ENCODE results near the gene LARGE2. TPM values are rescaled to one million over a fixed set of nuclear protein-coding genes. Genes with fewer than 3 reads are reported as not detected.

The LARGE2 gene
- total RNA-seq, 1 donor from 2014 or later: not detected

GRCh38 chr11:45926001-45926401 lies 3.5 kb downstream of the LARGE2 start:
- DNase-seq (no peak), ATAC-seq (no peak)
- intact Hi-C loops (cut with micrococcal nuclease): no loop called here

DNA sequence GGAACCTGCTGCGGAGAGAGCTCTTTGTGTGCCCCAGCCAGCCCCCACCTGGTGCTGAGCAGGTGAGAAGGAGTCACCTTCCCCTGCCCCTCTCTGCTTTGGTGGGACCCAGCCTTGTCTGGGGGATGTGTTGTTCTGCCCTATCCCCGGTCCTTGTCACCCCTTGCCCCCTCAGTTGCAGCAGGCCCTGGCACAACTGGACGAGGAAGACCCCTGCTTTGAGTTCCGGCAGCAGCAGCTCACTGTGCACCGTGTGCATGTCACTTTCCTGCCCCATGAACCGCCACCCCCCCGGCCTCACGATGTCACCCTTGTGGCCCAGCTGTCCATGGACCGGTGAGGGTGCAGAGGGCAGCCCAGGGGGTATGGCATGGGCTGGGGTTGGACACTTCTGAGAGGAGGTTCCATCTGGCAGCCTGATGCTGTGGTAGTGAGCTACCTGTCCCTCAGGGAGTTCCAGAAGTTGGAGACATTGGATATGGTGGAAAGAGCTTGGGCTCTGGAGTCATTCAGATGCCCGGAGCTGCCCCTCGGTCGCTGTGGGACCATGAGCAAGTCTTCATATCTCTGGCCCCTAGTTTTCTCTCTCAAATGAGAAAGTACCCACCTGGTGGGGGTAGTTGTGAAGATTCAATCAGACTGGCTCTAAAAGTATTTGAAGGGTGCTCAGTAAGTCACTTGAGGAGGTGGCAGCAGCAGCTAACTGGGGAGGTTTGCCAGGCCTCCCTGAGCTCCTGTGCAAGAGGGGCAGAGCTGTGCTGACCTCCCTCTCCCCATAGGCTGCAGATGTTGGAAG lies 4.3 kb downstream of the LARGE2 start:
- no peak for ATAC-seq
- intact Hi-C loops (cut with micrococcal nuclease): no loop called here
- no peak for DNase-seq

- intact Hi-C loops (cut with micrococcal nuclease): no loop called here
- ATAC-seq (no peak), DNase-seq (no peak)
Measured at GRCh38 chr11:45927332-45927683, 4.9 kb downstream of the LARGE2 start.

GRCh38 chr11:45927684-45928413 lies 5.4 kb downstream of the LARGE2 start:
- DNase-seq (no peak), ATAC-seq (no peak)
- intact Hi-C loops (cut with micrococcal nuclease): no loop called here

DNA sequence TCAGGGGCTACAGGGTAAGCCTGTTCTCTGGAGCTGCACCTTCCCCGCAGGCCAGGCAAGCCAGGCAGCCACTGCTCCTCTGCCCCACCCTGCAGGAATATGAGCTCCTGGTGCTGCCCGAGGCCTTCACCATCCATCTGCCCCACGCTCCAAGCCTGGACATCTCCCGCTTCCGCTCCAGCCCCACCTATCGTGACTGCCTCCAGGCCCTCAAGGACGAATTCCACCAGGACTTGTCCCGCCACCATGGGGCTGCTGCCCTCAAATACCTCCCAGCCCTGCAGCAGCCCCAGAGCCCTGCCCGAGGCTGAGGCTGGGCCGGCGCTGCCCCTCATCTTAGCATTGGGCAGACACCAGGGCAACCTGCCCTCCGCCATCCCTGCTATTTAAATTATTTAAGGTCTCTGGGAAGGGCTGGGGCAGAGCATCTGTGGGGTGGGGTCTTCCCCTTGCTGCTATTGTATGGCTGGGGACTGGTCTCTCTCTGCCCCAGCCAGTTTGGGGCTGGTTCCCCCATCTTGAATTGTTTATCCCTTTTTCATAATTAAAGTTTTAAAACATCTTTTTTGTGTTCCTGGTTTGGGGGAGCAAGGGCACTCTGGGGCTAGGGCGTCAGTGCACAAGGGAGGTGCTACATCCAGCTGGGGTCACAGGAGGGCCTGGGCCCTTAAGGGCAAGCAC lies 6.2 kb downstream of the LARGE2 start:
- intact Hi-C loops (cut with micrococcal nuclease): no loop called here
- DNase-seq (no peak), ATAC-seq (no peak)

DNA sequence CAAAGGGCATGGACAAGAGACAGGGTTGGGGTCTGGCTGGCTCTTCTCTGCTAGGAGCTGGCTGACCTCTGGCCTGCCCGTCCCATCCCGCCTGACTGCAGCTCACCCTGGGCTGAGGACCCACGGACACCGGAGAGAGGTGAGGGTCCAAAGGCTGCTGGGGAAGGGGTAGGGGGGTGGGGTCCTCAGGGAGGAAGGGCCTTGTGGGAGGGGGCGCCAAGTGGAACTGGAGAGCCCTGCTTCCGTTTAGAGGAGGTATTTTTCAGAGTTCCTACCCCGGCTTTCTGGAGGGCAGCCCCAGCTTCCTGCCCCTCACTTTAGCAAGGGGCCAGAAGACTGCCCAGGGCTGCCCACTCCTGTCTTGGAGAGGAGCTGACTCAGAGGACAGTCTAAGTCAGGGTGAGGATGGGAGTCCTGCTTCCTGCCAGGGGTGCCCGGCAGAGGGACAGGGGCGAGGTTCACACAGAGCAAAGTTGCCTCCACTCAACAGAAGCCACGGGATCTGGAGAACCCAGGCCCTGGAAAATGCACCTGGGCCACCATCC lies 7.1 kb downstream of the LARGE2 start:
- no peak for DNase-seq
- ATAC-seq: no peak
- intact Hi-C loops (cut with micrococcal nuclease): no loop called here

GRCh38 chr11:45930031-45930794 lies 7.8 kb downstream of the LARGE2 start:
- peak; percentile 74 for DNase-seq
- ATAC-seq: peak; percentile 90
- intact Hi-C loops (cut with micrococcal nuclease): no loop called here

DNA sequence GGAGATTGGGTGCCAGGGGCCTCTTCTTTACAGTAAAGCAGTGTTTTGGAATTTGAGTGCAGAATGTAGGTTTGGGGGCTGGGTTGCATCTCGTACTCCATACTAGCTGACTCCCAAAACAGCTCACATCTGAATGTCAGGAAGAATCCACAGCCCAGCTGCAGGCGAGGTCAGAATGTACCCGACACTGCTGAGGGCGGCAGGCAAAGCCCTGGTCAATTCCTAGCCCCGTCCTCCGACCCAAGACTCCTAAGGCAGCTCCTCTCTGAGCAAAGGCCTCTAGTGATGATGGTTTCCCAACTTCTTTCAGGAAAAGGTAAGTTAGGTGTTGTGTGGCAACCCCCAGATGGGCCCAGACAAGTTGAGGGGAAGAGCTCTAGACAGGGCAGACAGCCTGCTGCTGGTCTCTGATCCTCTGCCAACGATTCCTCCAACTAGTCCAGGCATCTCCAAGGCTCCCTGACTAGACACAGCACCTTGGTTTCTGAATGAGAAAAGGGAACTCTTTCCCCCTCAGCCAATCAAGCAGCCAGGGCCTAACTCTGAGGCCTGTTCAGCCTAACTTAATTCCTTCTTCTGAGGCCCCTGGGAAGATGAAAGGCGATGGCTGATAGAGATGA lies 8.6 kb downstream of the LARGE2 start:
- intact Hi-C loops (cut with micrococcal nuclease): no loop called here
- ATAC-seq (peak; percentile 6), DNase-seq (no peak)

DNA sequence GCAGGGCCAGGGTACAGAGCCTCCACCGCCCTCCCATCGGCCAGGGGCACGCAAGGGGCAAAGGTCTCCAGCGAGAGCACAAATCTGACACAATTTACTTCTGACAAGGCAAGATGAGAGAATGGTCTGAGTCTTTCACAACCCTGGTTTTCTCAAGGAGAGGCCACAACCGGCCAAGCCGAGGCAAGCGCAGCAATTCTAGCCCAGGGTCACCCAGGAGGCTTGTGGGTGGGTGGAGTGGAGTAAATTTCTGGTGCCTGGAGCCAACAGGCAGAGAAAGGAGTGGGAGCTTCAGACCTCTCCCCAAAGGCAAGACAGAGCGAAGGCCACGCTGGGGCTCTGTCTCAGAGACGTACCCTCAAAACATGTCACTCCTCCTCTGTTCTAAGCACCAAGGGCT lies 9.3 kb downstream of the LARGE2 start:
- DNase-seq: no peak
- no peak for ATAC-seq
- intact Hi-C loops (cut with micrococcal nuclease): no loop called here

DNA sequence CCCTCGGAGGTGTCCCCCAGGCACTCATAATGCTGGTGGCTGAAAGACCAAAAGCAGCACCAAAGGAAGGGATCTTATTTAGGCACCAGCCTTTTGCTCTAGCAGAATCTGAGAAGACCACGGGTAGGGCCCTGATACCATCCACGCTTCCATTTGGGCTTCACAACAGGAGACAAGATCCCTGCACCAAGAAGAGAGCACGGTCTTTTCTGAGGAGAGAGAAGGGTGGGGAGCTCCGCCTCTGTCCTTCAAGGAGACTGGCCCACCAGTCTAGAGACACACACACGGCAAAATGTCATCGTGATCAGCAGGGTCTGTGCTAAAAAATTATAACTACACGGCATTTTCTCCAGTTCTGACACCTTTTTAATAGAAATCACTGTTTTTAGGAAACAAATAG lies 9.8 kb downstream of the LARGE2 start:
- intact Hi-C loops (cut with micrococcal nuclease): no loop called here
- no peak for DNase-seq
- ATAC-seq: no peak

GRCh38 chr11:45933131-45933831 lies 10.8 kb downstream of the LARGE2 start:
- ATAC-seq (no peak), DNase-seq (no peak)
- intact Hi-C loops (cut with micrococcal nuclease): no loop called here

DNA sequence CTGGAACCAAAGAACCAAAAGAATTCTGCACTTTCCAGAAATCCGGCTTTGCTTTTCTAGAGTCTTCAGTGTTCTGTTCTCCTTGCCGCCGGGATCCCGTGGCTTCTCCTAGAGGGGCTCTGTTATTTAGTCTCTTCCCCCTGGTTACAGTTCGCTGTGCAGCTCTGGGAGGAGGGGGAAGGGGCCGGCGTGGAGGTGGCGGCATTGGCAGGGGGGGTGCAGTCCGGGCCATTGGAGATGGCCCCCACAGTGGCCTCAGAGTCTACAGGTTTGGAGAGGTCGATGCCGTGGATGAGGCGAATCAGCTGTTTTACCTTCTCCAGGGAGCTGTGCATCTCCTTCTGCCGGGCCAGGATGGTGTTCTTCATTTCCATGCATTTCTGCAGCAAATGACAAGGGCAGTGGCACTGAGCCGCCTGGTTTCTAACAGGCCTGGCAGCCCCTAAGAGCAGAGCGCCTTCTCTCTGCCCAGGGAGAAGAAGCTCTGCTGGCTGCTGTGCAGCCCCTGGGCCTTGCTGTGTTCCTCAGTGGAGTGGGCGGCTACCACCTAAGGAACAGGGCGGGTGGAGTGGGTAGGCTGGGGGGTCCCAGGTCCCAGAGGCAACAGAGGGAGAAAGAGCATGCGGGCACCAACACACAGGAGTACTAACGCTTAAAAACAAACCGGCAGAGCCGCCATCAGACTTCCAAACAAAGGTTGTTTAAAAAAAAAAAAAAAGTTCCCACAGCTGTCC lies 11.6 kb downstream of the LARGE2 start:
- no peak for ATAC-seq
- intact Hi-C loops (cut with micrococcal nuclease): no loop called here
- no peak for DNase-seq

- ATAC-seq (no peak), DNase-seq (no peak)
- intact Hi-C loops (cut with micrococcal nuclease): no loop called here
Measured at GRCh38 chr11:45934580-45935318, 12.3 kb downstream of the LARGE2 start.

- DNase-seq (no peak), ATAC-seq (no peak)
- intact Hi-C loops (cut with micrococcal nuclease): no loop called here
Measured at GRCh38 chr11:45935349-45936064, 13.1 kb downstream of the LARGE2 start.

GRCh38 chr11:45936511-45937054 lies 14.1 kb downstream of the LARGE2 start:
- intact Hi-C loops (cut with micrococcal nuclease): no loop called here
- DNase-seq (no peak), ATAC-seq (no peak)

DNA sequence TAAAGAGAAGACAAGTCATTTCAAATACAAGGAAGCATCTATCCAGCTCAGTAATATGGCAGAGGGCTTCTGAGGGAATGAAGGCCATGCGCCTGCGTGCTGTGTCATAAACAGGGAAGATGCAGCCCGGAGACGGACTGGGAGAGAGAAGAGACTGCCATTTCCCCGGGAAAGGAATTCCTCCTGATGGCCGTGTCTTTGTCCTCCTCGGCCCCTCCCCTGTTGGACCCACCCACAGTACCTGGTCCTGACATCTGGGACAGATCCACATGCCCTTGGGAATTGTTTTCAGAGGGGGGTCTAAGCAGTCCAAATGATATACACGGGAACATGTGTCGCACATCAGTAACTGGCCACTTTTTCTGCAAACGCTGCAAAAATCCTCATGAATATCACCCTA lies 15.5 kb downstream of the LARGE2 start:
- ATAC-seq (no peak), DNase-seq (no peak)
- intact Hi-C loops (cut with micrococcal nuclease): no loop called here
